22Rv1 (cell line): ENCODE results near the gene RBM33.

Experiments used
- ZFX ChIP-seq: fragments of 450-650 bp; IDR thresholded peaks from 2 replicates; pipeline ENCODE4 v1.6.1; 2017; ENCODE audit warnings: antibody characterized with exemption, borderline replicate concordance
- TF ChIP-seq, protein P1 (sequence below): fragments of 450-650 bp; IDR thresholded peaks from 2 replicates; pipeline ENCODE4 v1.5.1; 2017; ENCODE audit warnings: mild to moderate bottlenecking

DNA sequence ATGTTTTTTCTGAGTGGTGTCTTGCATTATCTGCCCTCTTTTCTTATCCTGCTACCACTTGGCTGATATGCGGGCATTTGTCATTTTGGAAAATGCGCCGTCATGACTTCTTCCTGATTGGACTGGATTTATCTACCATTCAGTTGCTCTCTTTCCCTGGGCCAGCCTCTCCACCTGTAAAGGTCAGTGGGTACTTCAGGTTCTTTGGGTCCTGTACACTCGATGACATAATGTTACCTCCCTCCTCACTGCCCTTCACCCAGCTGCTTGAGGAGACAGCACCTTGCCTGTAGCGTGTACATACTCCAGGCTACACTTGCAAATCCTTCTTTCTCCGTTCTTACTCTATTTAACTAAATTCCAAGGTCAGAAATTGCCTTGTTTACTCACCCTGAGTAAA is 83.7 kb downstream of the RBM33 start:
- TF ChIP-seq, protein P1, sequence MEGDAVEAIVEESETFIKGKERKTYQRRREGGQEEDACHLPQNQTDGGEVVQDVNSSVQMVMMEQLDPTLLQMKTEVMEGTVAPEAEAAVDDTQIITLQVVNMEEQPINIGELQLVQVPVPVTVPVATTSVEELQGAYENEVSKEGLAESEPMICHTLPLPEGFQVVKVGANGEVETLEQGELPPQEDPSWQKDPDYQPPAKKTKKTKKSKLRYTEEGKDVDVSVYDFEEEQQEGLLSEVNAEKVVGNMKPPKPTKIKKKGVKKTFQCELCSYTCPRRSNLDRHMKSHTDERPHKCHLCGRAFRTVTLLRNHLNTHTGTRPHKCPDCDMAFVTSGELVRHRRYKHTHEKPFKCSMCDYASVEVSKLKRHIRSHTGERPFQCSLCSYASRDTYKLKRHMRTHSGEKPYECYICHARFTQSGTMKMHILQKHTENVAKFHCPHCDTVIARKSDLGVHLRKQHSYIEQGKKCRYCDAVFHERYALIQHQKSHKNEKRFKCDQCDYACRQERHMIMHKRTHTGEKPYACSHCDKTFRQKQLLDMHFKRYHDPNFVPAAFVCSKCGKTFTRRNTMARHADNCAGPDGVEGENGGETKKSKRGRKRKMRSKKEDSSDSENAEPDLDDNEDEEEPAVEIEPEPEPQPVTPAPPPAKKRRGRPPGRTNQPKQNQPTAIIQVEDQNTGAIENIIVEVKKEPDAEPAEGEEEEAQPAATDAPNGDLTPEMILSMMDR, result no peak
- no peak for TF ChIP-seq ZFX
